Measurements from ENCODE around the gene ATL2.
"Not testable (repeated sequence)": the region's sequence is repeated elsewhere in the genome, so short reads cannot be mapped to it uniquely, and the experiment has no call there.

The ATL2 gene

DNA sequence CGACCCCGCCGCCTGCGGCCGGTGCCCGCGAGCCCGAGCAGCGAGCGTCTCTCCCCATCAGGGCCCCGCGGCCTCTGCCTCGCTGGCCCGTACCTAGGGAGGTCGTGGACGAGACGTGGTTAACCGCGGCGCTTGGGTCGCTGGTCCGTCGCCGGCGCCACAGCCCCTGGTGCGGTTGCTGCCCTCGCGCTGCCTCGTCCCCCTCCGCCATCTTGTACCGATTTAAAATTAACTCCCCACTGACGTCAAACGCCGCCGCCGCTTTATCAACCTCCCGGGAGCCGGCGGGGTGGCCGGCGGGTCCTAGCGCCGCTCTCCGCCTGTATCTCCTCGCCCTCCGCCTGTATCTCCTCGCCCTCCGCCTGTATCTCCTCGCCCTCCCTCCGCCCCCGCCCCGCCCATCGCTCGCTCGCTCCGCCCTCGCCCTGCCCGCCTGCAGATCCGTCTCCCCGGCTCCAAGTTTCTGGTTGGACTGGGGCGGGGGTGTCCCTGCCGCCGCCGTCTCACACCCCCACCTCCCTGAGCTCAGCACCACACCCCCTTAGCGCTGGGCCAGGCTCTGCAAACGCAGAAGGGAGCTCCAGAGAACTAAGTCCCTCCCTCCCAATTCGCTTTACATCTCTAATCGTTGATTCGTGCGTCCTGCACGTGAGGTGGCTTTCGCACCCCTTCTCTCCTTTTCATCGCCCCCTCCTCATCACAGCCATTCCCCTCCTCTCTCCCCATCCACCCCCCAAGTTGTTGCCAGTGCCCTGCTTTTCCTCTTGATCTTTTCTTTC is at the start of gene ATL2:
ATL2 (minus strand) TSS at position 224 of the 779 bp plus-strand sequence; CDS start at position 211, 13 bp downstream.
- DNase-seq, result peak; percentile 82

- no peak for DNase-seq
Measured at GRCh38 chr2:38423763-38424162, 46.7 kb upstream of the ATL2 start.

DNA sequence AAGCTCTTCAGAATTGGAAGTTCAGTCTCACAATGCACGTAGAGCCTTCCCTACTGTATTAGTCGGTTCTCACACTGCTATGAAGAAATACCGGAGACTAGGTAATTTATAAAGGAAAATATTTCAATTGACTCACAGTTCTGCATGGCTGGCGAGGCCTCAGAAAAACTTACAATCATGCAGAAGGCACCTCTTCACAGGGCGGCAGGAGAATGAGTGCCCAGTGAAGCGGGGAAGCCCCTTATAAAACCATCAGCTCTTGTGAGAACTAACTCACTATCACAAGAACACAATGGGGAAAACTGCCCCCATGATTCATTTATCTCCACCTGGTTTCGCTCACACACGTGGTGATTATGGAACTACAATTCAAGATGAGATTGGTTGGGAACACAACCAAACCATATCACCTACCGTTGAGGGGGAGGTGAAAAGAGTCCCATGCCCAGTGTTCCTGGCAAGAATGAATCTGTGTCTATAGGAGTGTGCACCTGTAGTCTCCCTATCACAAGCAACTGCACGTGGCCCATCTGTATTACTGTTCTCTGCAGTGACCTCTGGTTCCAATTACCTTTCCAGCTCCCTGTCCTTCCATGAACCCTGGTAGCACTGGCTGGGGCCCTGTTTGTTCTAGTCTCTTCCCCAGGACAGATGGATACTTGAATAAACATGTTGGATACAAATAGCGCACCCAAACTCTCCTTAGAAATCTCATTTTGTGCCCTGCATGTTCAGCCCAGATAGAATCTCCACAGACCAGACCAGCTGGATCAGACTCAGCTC is 44.4 kb upstream of the ATL2 start:
- no peak for DNase-seq

GRCh38 chr2:38419499-38419898 is 42.4 kb upstream of the ATL2 start:
- DNase-seq, result no peak

DNA sequence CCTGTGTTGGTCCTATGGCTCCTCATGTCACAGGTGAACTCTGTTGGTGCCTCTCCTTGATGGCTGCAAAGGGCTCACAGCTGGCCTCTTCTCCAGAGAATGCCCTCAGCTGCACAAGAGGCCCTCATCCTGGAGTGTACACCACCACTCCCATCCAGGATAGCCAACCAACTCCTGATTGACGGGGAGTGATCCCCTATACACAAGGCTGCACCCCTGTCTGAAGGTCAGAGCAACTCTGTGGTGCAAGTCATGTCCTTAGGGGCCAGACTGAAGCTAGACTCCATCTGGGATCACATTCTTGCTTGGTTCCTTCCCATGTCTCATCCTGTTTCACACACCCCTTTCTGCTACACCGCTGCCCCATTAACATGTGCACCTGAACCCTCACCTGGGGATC is 41.7 kb upstream of the ATL2 start:
- DNase-seq, result no peak

- DNase-seq, result peak; percentile 84
Measured at GRCh38 chr2:38417745-38418689, 40.9 kb upstream of the ATL2 start.

DNA sequence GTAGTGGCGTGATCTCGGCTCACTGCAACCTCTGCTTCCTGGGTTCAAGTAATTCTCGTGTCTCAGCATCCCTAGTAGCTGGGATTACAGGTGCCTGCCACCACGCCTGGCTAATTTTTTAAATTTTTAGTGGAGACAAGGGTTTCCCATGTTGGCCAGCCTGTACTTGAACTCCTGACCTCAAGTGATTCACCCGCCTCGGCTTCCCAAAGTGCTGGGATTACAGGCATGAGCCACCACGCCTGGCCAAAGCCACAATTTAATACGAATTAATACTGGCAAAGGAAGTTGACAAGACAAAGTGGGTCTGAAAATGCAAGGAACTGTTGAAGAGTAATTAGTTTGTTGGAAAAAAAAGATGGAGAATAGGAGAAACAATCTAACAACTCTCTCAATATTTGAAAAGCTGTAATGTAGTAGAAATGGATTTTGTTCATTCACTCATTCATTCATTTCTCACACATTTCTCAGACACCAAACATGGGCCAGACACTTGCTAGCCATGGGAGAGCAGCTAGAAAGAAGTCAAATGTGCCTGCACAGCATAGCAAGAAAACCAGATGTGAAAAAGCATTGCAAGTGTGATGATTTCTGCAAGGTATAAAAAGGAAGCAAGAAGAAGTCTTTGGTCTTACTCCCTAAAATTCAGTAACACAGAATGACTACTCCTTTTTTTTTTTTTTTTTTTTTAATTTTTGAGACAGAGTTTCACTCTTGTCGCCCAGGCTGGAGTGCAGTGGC is 39.4 kb upstream of the ATL2 start:
- no peak for DNase-seq

GRCh38 chr2:38415728-38416291 is 38.7 kb upstream of the ATL2 start:
- DNase-seq, result no peak

GRCh38 chr2:38415023-38415422 is 38.0 kb upstream of the ATL2 start:
- no peak for DNase-seq

- not testable (repeated sequence) for DNase-seq
Measured at GRCh38 chr2:38412235-38412871, 35.3 kb upstream of the ATL2 start.

GRCh38 chr2:38409156-38410102 is 32.4 kb upstream of the ATL2 start:
- no peak for DNase-seq

DNA sequence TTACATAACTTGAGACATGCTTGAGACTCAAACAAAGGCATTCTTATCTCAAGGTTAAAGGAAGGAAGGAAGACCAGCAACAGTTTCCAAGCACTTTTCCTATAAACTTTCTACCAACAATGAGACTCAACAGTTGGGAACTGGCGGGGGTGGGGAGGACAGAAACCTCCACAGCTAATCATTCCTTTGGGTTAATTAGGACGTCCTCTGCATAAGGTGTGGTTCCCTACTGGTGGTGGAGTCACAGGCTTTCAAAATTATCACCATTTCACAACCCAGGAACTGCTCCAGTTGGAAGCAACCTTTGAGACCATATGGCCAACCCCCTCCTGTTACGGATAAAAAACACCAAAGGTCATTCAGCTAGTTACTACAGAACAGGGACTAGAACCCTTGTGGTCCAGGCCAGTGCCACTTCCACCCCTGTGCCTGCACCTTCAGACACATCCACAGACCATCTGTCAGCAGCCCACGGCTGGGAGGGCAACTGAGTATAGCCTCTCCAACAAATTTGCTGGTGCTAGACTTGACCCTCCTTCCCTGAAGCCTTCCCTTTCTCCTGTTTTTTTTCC is 30.1 kb upstream of the ATL2 start:
- no peak for DNase-seq

DNA sequence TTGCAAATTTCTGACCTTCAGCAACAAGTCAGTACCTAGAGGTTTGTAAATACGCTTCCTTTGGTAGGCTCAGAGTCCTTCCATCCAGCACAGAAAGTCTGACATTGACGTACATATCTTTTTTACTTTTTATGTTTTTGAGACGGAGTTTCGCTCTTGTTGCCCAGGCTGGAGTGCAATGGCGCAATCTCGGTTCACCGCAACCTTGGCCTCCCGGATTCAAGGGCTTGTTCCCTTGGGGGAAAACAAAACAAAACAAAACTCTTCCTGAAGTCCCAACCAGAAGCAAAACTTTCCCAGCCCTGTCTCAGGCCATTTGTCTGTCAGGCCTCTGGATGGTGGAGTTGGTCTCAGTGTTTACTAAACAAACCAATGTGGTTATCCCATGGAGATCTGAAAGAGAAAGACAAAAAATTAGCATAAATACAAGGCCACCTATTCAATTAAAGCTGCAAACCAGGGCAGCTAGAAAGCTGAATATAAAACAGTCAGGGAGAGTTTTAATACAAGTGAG is 29.6 kb upstream of the ATL2 start:
- no peak for DNase-seq

GRCh38 chr2:38405917-38406596 is 29.0 kb upstream of the ATL2 start:
- DNase-seq, result no peak

DNA sequence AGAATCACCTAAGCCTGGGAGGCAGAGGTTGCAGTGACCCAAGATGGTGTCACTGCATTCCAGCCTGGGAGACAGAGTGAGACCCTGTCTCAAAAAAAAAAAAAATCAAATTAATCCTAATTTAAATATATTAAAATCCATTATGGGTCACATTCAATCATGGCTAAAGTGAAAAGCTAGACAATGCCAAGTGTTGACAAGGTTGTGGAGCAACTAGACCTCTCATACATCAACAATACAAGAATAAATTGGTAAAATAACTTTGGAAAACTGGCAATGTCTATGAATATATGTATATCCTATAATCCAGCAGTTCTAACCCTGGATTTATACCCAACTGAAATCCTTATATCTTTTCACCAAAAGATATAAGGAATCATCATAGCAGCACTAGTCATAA is 23.4 kb upstream of the ATL2 start:
- no peak for DNase-seq

DNA sequence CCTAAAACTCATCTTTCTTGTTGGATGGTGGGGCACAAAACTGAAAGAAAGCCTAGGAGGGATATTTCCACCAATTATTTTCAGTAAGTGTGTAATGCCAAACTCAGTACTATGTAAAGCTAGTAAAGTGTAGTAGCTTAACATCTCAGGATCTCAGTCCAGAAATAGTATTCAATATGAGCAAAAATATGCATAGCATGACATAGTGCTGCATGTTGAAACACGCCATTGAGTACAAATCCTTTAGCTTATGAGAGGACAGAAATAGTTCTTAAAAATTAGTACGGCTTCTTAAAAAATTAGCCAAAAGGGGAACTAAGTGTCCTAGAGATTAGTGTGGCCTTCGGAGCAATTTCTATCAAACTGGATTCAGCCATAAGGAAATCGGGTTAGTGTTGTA is 21.7 kb upstream of the ATL2 start:
- DNase-seq, result no peak

GRCh38 chr2:38394903-38395341 is 17.8 kb upstream of the ATL2 start:
- no peak for DNase-seq

- DNase-seq, result no peak
Measured at GRCh38 chr2:38394041-38394440, 17.0 kb upstream of the ATL2 start.

DNA sequence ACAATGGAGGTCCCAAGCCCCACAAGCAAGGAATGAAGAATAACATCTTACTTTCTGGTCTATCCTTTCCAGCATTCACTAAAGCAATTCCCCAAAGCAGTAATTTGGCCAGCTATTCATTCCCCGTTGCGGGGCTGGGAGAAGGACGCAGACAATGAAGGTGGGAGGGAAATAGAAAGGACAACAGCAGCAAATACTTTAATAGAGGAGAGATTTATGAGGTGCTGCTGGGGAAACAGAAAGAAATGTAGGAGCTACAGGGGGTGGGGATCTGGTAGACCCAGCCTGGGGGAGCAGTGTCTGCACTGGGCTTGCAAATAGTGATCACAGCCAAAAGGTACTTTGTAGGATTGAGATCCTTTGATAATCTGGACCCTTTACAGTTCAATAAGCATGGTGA is 13.9 kb upstream of the ATL2 start:
- no peak for DNase-seq

Data from DMS79 (cell line).